Progenitor cell of endocrine pancreas (in vitro differentiated cells): Measurements from ENCODE around the gene NRN1. TPM values are rescaled to one million over a fixed set of nuclear protein-coding genes. Genes with fewer than 3 reads are reported as not detected.
A peak's percentile ranks its signal among the peaks of the same experiment; 100 is the strongest.

Experiments
- DNase-seq: peaks from one replicate; pipeline ENCODE4 v3.0.0; 2021; ENCODE audit warnings: low spot score; ENCODE audit not compliant: unreplicated experiment
- H3K27ac Mint-ChIP-seq: 2 replicates; pipeline ENCODE4 v1.8.0; 2021; ENCODE audit warnings: mild to moderate bottlenecking, moderate library complexity, mixed read lengths
- H3K27me3 Mint-ChIP-seq: 2 replicates; pipeline ENCODE4 v1.8.0; 2021; ENCODE audit warnings: mixed read lengths
- H3K36me3 Mint-ChIP-seq: 2 replicates; pipeline ENCODE4 v1.8.0; 2022; ENCODE audit warnings: mixed read lengths; ENCODE audit not compliant: insufficient read depth
- H3K4me1 Mint-ChIP-seq: 2 replicates; pipeline ENCODE4 v1.8.0; 2021; ENCODE audit warnings: low read depth, mixed read lengths
- H3K4me3 Mint-ChIP-seq: 2 replicates; pipeline ENCODE4 v1.8.0; 2021; ENCODE audit warnings: low read depth, mild to moderate bottlenecking, moderate library complexity, mixed read lengths
- H3K9me3 Mint-ChIP-seq: 2 replicates; pipeline ENCODE4 v1.8.0; 2021; ENCODE audit warnings: low read depth, mixed read lengths
- CTCF ChIP-seq: fragments of 200-600 bp; sonication (generic); IDR thresholded peaks from one replicate; pipeline ENCODE4 v1.5.0; 2021; ENCODE audit warnings: antibody characterized with exemption, mild to moderate bottlenecking; ENCODE audit not compliant: unreplicated experiment
- total RNA-seq: library from RNA; stranded (reverse); gene quantifications from 2 replicates; pipeline ENCODE4 v1.2.1, GENCODE V29; 2021

NRN1 gene
- total RNA-seq, 1 donor from 2014 or later: not detected

- H3K27ac Mint-ChIP-seq: peak overlapping the region; percentile 62
- no peak for DNase-seq
- no peak for TF ChIP-seq CTCF
- no peaks in the 10 kb centered on the region for H3K36me3 Mint-ChIP-seq
- H3K4me1 Mint-ChIP-seq: peaks cover 13% of the 10 kb centered on the region
- H3K27me3 Mint-ChIP-seq: peaks cover 98% of the 10 kb centered on the region
- H3K4me3 Mint-ChIP-seq: peak overlapping the region; percentile 48
- no peaks in the 10 kb centered on the region for H3K9me3 Mint-ChIP-seq
Observed at GRCh38 chr6:6002005-6002847, 4.5 kb downstream of the NRN1 start.

GRCh38 chr6:6001443-6001842 is 5.3 kb downstream of the NRN1 start:
- Mint-ChIP-seq H3K27ac (no peak overlapping the region), H3K9me3 (no peaks in the 10 kb centered on the region), H3K36me3 (no peaks in the 10 kb centered on the region), H3K27me3 (peaks cover 96% of the 10 kb centered on the region), H3K4me1 (peaks cover 16% of the 10 kb centered on the region), H3K4me3 (no peak overlapping the region)
- DNase-seq: no peak
- no peak for TF ChIP-seq CTCF

GRCh38 chr6:5999688-6000608 is 6.8 kb downstream of the NRN1 start:
- Mint-ChIP-seq H3K4me1 (peaks cover 21% of the 10 kb centered on the region), H3K27me3 (peaks cover 96% of the 10 kb centered on the region), H3K27ac (no peak overlapping the region), H3K9me3 (no peaks in the 10 kb centered on the region), H3K4me3 (no peak overlapping the region), H3K36me3 (no peaks in the 10 kb centered on the region)
- no peak for DNase-seq
- TF ChIP-seq CTCF: no peak

GRCh38 chr6:5998711-5999687 is 7.7 kb downstream of the NRN1 start:
- no peak for TF ChIP-seq CTCF
- Mint-ChIP-seq H3K27ac (peak overlapping the region; percentile 35), H3K36me3 (no peaks in the 10 kb centered on the region), H3K27me3 (peaks cover 96% of the 10 kb centered on the region), H3K4me3 (no peak overlapping the region), H3K4me1 (peaks cover 21% of the 10 kb centered on the region), H3K9me3 (no peaks in the 10 kb centered on the region)
- no peak for DNase-seq
